ENCODE results near the gene IPO13. TPM values are rescaled to one million over a fixed set of nuclear protein-coding genes. Genes with fewer than 3 reads are reported as not detected.
A peak's percentile ranks its signal among the peaks of the same experiment; 100 is the strongest.

Gene IPO13
- polyA plus RNA-seq, 3 donors = 10.1 to 20.4 (median 10.6) TPM

GRCh38 chr1:43933386-43934100, 13.2 kb upstream of the IPO13 start, which contains the start of gene ARTN:
TSS of gene ARTN (plus strand) at chr1:43933801. CDS start at chr1:43935657, 1,856 bp downstream.
- peak within 1 kb of the TSS in 3 of 7 donors; percentile 2 to 63 (median 13) for H3K27ac Mint-ChIP-seq
- peak in 1 of 3 donors; percentile 9 for DNase-seq
- Histone ChIP-seq H2AFZ (ENCODE audit: insufficient read depth, low read depth, low read length, poor library complexity, severe bottlenecking) (peak within 1 kb of the TSS; percentile 88), H3K4me3 (replicated peaks in 1 of 3; ENCODE audit: low read depth in 2 of 3, low read length in 3 of 3) (peak within 1 kb of the TSS; percentile 6 to 73 (median 32)), H3K4me1 (ENCODE audit: control insufficient read depth in 1 of 2, insufficient read depth in 2 of 2, low read length in 2 of 2) (peaks cover 35 to 39% of the 10 kb centered on the region in 2 donors), H3K79me2 (ENCODE audit: insufficient read depth, low read length) (peaks cover 13% of the 10 kb centered on the region), H4K20me1 (ENCODE audit: insufficient read depth, low read length) (no peaks in the 10 kb centered on the region), H3K36me3 (replicated peaks in 1 of 2; ENCODE audit: control insufficient read depth in 1 of 2, insufficient read depth in 2 of 2, low read length in 2 of 2) (no peaks in the 10 kb centered on the region), H3K27me3 (ENCODE audit: control insufficient read depth in 2 of 2, insufficient read depth in 2 of 2, low read length in 2 of 2) (peaks cover 0 to 7% of the 10 kb centered on the region in 2 donors), H3K9ac (ENCODE audit: insufficient read depth, low read length, poor library complexity, severe bottlenecking) (peak within 1 kb of the TSS; percentile 60), H3K27ac (ENCODE audit: low read depth in 1 of 2, low read length in 2 of 2) (peak within 1 kb of the TSS in 1 of 2 donors; percentile 5), H3K9me3 (replicated peaks in 1 of 2; ENCODE audit: control insufficient read depth in 1 of 2, insufficient read depth in 1 of 2, low read length in 2 of 2) (peaks cover 0 to 3% of the 10 kb centered on the region in 2 donors), H3K4me2 (replicated peaks; ENCODE audit: extremely low read depth, low read length, poor library complexity, severe bottlenecking) (peak within 1 kb of the TSS; percentile 93)
- H3K4me3 Mint-ChIP-seq = peak within 1 kb of the TSS; percentile 64 to 84
- H3K9me3 Mint-ChIP-seq = peaks cover 0 to 6% (median 3%) of the 10 kb centered on the region in 7 donors
- H3K36me3 Mint-ChIP-seq = peaks cover 7 to 12% of the 10 kb centered on the region in 2 donors
- intact Hi-C loops (cut with micrococcal nuclease) = loop anchor here (1.0 to 10.0 kb wide), 3 partner anchors 170 to 399 kb away; partner anchors contain the start of gene PTPRF (in 1 of the 2)
- WGBS (ENCODE audit: insufficient coverage) = 5% methylated on average over 40 of the region's 42 CpGs
- H3K4me1 Mint-ChIP-seq = peaks cover 42% of the 10 kb centered on the region
- TF ChIP-seq, protein P1, sequence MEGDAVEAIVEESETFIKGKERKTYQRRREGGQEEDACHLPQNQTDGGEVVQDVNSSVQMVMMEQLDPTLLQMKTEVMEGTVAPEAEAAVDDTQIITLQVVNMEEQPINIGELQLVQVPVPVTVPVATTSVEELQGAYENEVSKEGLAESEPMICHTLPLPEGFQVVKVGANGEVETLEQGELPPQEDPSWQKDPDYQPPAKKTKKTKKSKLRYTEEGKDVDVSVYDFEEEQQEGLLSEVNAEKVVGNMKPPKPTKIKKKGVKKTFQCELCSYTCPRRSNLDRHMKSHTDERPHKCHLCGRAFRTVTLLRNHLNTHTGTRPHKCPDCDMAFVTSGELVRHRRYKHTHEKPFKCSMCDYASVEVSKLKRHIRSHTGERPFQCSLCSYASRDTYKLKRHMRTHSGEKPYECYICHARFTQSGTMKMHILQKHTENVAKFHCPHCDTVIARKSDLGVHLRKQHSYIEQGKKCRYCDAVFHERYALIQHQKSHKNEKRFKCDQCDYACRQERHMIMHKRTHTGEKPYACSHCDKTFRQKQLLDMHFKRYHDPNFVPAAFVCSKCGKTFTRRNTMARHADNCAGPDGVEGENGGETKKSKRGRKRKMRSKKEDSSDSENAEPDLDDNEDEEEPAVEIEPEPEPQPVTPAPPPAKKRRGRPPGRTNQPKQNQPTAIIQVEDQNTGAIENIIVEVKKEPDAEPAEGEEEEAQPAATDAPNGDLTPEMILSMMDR (IDR thresholded peaks at IDR 0.05) = no peak
- peaks cover 5 to 25% (median 11%) of the 10 kb centered on the region in 3 donors for H3K27me3 Mint-ChIP-seq (ENCODE audit: low read depth in 3 of 3)

DNA sequence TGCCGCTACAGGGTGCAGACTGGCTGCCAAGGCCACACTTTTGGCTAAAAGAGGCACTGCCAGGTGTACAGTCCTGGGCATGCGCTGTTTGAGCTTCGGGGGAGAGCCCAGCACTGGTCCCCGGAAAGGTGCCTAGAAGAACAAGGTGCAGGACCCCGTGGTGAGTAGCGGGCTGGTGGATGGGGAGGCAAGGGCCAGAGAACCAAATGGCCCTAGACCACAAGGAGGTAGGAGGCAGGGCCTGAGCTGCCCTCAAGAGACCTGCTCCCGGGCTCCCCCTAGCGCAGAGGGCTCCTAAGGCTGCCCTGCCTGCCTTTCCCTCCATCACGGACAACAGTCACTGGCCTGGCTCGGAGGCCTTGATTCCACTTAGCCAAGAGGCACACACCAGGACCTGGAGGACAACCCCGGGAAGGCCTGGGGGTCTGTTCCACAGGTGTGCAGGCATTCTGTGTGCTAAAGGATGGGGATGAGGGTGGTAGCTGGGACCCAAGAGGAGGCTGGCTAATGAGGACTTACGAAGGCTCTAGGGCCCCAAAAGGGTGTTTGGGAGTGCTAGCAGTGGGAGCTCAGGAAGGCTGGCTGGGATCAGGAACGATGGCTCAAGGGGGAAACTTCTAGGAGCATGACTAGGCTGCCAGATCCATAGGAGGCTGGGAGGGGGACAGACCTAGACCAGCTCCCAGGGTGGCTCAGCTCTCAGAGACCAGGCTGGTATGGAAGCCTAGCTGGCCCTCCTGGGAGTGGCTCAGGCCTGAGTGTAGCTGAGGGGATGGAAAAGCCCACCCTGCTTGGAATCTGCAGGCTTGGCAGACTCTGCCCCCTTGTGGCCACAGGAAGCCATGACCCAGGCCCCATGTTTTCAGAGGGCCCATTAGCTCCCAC, 12.4 kb upstream of the IPO13 start:
- Histone ChIP-seq H2AFZ (ENCODE audit: insufficient read depth, low read depth, low read length, poor library complexity, severe bottlenecking) (peak overlapping the region; percentile 88), H3K4me1 (ENCODE audit: control insufficient read depth in 1 of 2, insufficient read depth in 2 of 2, low read length in 2 of 2) (peaks cover 35 to 39% of the 10 kb centered on the region in 2 donors), H3K9me3 (replicated peaks in 1 of 2; ENCODE audit: control insufficient read depth in 1 of 2, insufficient read depth in 1 of 2, low read length in 2 of 2) (peaks cover 0 to 3% of the 10 kb centered on the region in 2 donors), H3K4me3 (replicated peaks in 1 of 3; ENCODE audit: low read depth in 2 of 3, low read length in 3 of 3) (peak overlapping the region in 1 of 3 experiments; percentile 73), H3K27me3 (ENCODE audit: control insufficient read depth in 2 of 2, insufficient read depth in 2 of 2, low read length in 2 of 2) (peaks cover 0 to 7% of the 10 kb centered on the region in 2 donors), H3K79me2 (ENCODE audit: insufficient read depth, low read length) (peaks cover 13% of the 10 kb centered on the region), H4K20me1 (ENCODE audit: insufficient read depth, low read length) (no peaks in the 10 kb centered on the region), H3K36me3 (replicated peaks in 1 of 2; ENCODE audit: control insufficient read depth in 1 of 2, insufficient read depth in 2 of 2, low read length in 2 of 2) (no peaks in the 10 kb centered on the region), H3K27ac (ENCODE audit: low read depth in 1 of 2, low read length in 2 of 2) (no peak overlapping the region), H3K9ac (ENCODE audit: insufficient read depth, low read length, poor library complexity, severe bottlenecking) (peak overlapping the region; percentile 60), H3K4me2 (replicated peaks; ENCODE audit: extremely low read depth, low read length, poor library complexity, severe bottlenecking) (peak overlapping the region; percentile 93)
- Mint-ChIP-seq H3K27ac (peak overlapping the region in 1 of 7 donors; percentile 13), H3K27me3 (ENCODE audit: low read depth in 3 of 3) (peaks cover 6 to 25% (median 11%) of the 10 kb centered on the region in 3 donors), H3K9me3 (peaks cover 0 to 4% (median 3%) of the 10 kb centered on the region in 7 donors), H3K36me3 (peaks cover 6 to 12% of the 10 kb centered on the region in 2 donors), H3K4me3 (peak overlapping the region; percentile 64 to 84), H3K4me1 (peaks cover 44% of the 10 kb centered on the region)
- DNase-seq = peak; percentile 63 to 67 (median 67)
- 29% methylated on average over 10 of the region's 13 CpGs for WGBS (ENCODE audit: insufficient coverage)
- intact Hi-C loops (cut with micrococcal nuclease) = loop anchor here (1.0 to 10.0 kb wide), 3 partner anchors 171 to 400 kb away; partner anchors contain the start of gene PTPRF (in 1 of the 2)
- TF ChIP-seq, protein P1 (IDR thresholded peaks at IDR 0.05) = peak; percentile 98

Measured in CD14-positive monocyte (primary cell).